Measurements from ENCODE around the gene PTPRN2. TPM values are rescaled to one million over a fixed set of nuclear protein-coding genes. Genes with fewer than 3 reads are reported as not detected.

PTPRN2 gene
- total RNA-seq, 1 experiment from 2014 or later = 2.1 TPM

DNA sequence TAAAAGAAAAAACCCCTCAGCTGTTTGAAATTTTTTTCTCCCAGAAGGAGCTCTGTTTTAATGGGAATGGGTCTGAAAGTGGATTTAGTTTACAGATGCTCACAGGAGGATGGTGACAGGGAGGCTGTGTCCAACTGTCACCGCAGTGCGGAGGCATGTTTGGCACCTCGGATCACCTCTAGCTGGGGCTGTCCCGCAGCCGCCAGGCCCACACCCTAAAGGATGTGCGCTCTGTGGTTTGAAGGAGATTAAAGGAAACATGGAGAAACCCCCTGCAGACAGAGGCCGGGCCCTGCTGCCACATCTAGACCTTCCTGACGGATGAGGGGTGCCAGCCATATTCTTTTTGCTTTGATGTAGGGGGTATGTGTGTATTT, 1090.3 kb downstream of the PTPRN2 start:
- Histone ChIP-seq H3K9ac (ENCODE audit: low read length) (no peak overlapping the region), H3K4me2 (ENCODE audit: low read length) (no peak overlapping the region), H4K20me1 (ENCODE audit: insufficient read depth) (no peaks in the 10 kb centered on the region), H3K79me2 (ENCODE audit: insufficient read depth, low read length) (no peaks in the 10 kb centered on the region), H3K4me3 (replicated peaks in 1 of 2; ENCODE audit: low read depth in 1 of 2, low read length in 2 of 2) (no peak overlapping the region), H3K4me1 (ENCODE audit: control insufficient read depth in 1 of 2, insufficient read depth in 2 of 2, low read length in 2 of 2) (no peaks in the 10 kb centered on the region), H3K27me3 (ENCODE audit: insufficient read depth, low read length) (no peaks in the 10 kb centered on the region), H3K36me3 (ENCODE audit: control insufficient read depth in 1 of 2, insufficient read depth in 2 of 2, low read length in 2 of 2) (no peaks in the 10 kb centered on the region), H3K9me2 (ENCODE audit: insufficient read depth) (no peaks in the 10 kb centered on the region), H3K27ac (ENCODE audit: low read depth, low read length) (no peak overlapping the region), H2AFZ (ENCODE audit: low read depth, low read length, poor library complexity, severe bottlenecking) (no peak overlapping the region), H3K9me3 (ENCODE audit: control insufficient read depth in 1 of 2, insufficient read depth in 1 of 2, low read depth in 1 of 2, low read length in 2 of 2) (no peaks in the 10 kb centered on the region)
- no TSS peak for BruUV-seq (replicated peaks)
- CTCF ChIA-PET = no interaction called here
- no peak for TF ChIP-seq TCF7L2 (IDR thresholded peaks at IDR 0.05; ENCODE audit: borderline replicate concordance, extremely low read depth, insufficient read depth, insufficient read length)
- TF ChIP-seq JUND (IDR thresholded peaks at IDR 0.05) = no peak
- no peak for TF ChIP-seq ELF1 (IDR thresholded peaks at IDR 0.05; ENCODE audit: borderline replicate concordance, low read depth)
- no peak for TF ChIP-seq EGR1 (IDR thresholded peaks at IDR 0.05; ENCODE audit: low read depth)
- no peak for TF ChIP-seq CBX3 (IDR thresholded peaks at IDR 0.05; ENCODE audit: low read depth)
- no peak for TF ChIP-seq POLR2A (IDR thresholded peaks at IDR 0.05; ENCODE audit: borderline replicate concordance, extremely low read depth, insufficient read depth, insufficient read length)
- TF ChIP-seq, protein P1, sequence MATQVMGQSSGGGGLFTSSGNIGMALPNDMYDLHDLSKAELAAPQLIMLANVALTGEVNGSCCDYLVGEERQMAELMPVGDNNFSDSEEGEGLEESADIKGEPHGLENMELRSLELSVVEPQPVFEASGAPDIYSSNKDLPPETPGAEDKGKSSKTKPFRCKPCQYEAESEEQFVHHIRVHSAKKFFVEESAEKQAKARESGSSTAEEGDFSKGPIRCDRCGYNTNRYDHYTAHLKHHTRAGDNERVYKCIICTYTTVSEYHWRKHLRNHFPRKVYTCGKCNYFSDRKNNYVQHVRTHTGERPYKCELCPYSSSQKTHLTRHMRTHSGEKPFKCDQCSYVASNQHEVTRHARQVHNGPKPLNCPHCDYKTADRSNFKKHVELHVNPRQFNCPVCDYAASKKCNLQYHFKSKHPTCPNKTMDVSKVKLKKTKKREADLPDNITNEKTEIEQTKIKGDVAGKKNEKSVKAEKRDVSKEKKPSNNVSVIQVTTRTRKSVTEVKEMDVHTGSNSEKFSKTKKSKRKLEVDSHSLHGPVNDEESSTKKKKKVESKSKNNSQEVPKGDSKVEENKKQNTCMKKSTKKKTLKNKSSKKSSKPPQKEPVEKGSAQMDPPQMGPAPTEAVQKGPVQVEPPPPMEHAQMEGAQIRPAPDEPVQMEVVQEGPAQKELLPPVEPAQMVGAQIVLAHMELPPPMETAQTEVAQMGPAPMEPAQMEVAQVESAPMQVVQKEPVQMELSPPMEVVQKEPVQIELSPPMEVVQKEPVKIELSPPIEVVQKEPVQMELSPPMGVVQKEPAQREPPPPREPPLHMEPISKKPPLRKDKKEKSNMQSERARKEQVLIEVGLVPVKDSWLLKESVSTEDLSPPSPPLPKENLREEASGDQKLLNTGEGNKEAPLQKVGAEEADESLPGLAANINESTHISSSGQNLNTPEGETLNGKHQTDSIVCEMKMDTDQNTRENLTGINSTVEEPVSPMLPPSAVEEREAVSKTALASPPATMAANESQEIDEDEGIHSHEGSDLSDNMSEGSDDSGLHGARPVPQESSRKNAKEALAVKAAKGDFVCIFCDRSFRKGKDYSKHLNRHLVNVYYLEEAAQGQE (IDR thresholded peaks at IDR 0.05; ENCODE audit: low read depth) = no peak
- no peak for TF ChIP-seq EZH2 (IDR thresholded peaks at IDR 0.05)
- TF ChIP-seq ZFX (IDR thresholded peaks at IDR 0.05) = no peak
- TF ChIP-seq ZNF274 (IDR thresholded peaks at IDR 0.05; ENCODE audit: low read depth, low read length) = no peak
- TF ChIP-seq, protein P2, sequence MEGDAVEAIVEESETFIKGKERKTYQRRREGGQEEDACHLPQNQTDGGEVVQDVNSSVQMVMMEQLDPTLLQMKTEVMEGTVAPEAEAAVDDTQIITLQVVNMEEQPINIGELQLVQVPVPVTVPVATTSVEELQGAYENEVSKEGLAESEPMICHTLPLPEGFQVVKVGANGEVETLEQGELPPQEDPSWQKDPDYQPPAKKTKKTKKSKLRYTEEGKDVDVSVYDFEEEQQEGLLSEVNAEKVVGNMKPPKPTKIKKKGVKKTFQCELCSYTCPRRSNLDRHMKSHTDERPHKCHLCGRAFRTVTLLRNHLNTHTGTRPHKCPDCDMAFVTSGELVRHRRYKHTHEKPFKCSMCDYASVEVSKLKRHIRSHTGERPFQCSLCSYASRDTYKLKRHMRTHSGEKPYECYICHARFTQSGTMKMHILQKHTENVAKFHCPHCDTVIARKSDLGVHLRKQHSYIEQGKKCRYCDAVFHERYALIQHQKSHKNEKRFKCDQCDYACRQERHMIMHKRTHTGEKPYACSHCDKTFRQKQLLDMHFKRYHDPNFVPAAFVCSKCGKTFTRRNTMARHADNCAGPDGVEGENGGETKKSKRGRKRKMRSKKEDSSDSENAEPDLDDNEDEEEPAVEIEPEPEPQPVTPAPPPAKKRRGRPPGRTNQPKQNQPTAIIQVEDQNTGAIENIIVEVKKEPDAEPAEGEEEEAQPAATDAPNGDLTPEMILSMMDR (IDR thresholded peaks at IDR 0.05 in 2 of 3, conservative IDR thresholded peaks at IDR 0.05 in 1 of 3; ENCODE audit: borderline replicate concordance in 1 of 3, insufficient read depth in 1 of 3, low read depth in 2 of 3, low read length in 2 of 3) = no peak
- no peak for TF ChIP-seq SRF (IDR thresholded peaks at IDR 0.05; ENCODE audit: low read depth)
- no peak for TF ChIP-seq EZH2phosphoT487 (IDR thresholded peaks at IDR 0.05; ENCODE audit: borderline replicate concordance)
- no peak for TF ChIP-seq SIN3A (IDR thresholded peaks at IDR 0.05; ENCODE audit: low read depth)
- no peak for TF ChIP-seq YY1 (IDR thresholded peaks at IDR 0.05; ENCODE audit: extremely low read depth, insufficient replicate concordance, low read depth, low read length)
- no peak for TF ChIP-seq FOSL1 (IDR thresholded peaks at IDR 0.05; ENCODE audit: low read depth)
- no peak for TF ChIP-seq SP1 (IDR thresholded peaks at IDR 0.05; ENCODE audit: low read depth)
- intact Hi-C loops (cut with micrococcal nuclease) = no loop called here
- POLR2A ChIA-PET = no interaction called here
- ATAC-seq = no peak
- RAD21 ChIA-PET (ENCODE audit: low non-redundant PET in 1 of 2, low total read pairs in 2 of 2, uncharacterized antibody in 2 of 2, unreplicated experiment in 2 of 2) = no interaction called here
- no peak for DNase-seq (ENCODE audit: low read depth, low spot score)
